GM12878 (cell line): ENCODE results near the gene OCIAD2. TPM values are rescaled to one million over a fixed set of nuclear protein-coding genes. Genes with fewer than 3 reads are reported as not detected.
A peak's percentile ranks its signal among the peaks of the same experiment; 100 is the strongest.

ENCODE experiments used
- ETV6 ChIP-seq, 2 experiments: fragments of 450-650 bp in 1 of 2; IDR thresholded peaks in 1 of 2; conservative IDR thresholded peaks in 1 of 2; 2 replicates each; pipeline ENCODE4 v1.6.1; 2014; ENCODE audit warnings: antibody characterized with exemption in 1 of 2, borderline replicate concordance in 1 of 2, low read depth in 1 of 2, mild to moderate bottlenecking in 1 of 2, moderate library complexity in 1 of 2
- HDAC2 ChIP-seq: fragments of 200-600 bp; sonication (generic); IDR thresholded peaks from 2 replicates; pipeline ENCODE4 v1.6.1; 2017
- KDM1A ChIP-seq: fragments of 200-600 bp; sonication (generic); IDR thresholded peaks from 2 replicates; pipeline ENCODE4 v1.6.1; 2016; ENCODE audit warnings: borderline replicate concordance
- MYC ChIP-seq: IDR thresholded peaks from 2 replicates; pipeline ENCODE4 v1.6.1; 2011; ENCODE audit warnings: mild to moderate bottlenecking, low read length, moderate library complexity, inconsistent platforms; ENCODE audit not compliant: insufficient read depth, insufficient replicate concordance, insufficient read length, severe bottlenecking
- PAX5 ChIP-seq: IDR thresholded peaks from 2 replicates; pipeline ENCODE4 v1.6.1; 2011; ENCODE audit warnings: low read depth, low read length, borderline replicate concordance
- POLR2A ChIP-seq: IDR thresholded peaks from 2 replicates; pipeline ENCODE4 v1.6.1; 2011; ENCODE audit warnings: low read depth, mild to moderate bottlenecking, low read length
- SREBF1 ChIP-seq: IDR thresholded peaks from 2 replicates; pipeline ENCODE4 v1.6.1; 2012; ENCODE audit warnings: mild to moderate bottlenecking, low read length
- STAT1 ChIP-seq: fragments of 450-650 bp; conservative IDR thresholded peaks from 2 replicates; pipeline ENCODE4 v1.6.1; 2014; ENCODE audit warnings: antibody characterized with exemption, mild to moderate bottlenecking
- TAF1 ChIP-seq: IDR thresholded peaks from 2 replicates; pipeline ENCODE4 v1.6.1; 2011; ENCODE audit warnings: mild to moderate bottlenecking, low read depth, low read length, borderline replicate concordance
- TCF12 ChIP-seq: IDR thresholded peaks from 2 replicates; pipeline ENCODE4 v1.6.1; 2011; ENCODE audit warnings: low read depth, mild to moderate bottlenecking, low read length
- WRNIP1 ChIP-seq: IDR thresholded peaks from 2 replicates; pipeline ENCODE4 v1.6.1; 2011; ENCODE audit warnings: low read depth, low read length, improper control_type of control experiment, borderline replicate concordance
- YY1 ChIP-seq: IDR thresholded peaks from 2 replicates; pipeline ENCODE4 v1.6.1; 2011; ENCODE audit warnings: low read depth, mild to moderate bottlenecking, low read length
- ZSCAN29 ChIP-seq: fragments of 450-650 bp; IDR thresholded peaks from 2 replicates; pipeline ENCODE4 v1.6.1; 2017; ENCODE audit warnings: mild to moderate bottlenecking, moderate library complexity
- polyA plus RNA-seq, 11 experiments: library from polyadenylated mRNA; depleted of rRNA in 4 of 11; unstranded in 6 of 11; stranded (reverse) in 5 of 11; fragments of >200 nt; fragmentation: Nextera tagmentation in 4 of 11; fragmentation: Illumina TruSeq in 1 of 11; extraction: Ambion mirVana in 4 of 11; extraction: Trizol in 1 of 11; gene quantifications; 1 replicate in 1 of 11; 2 replicates in 10 of 11; pipeline versions ENCODE4 v1.2.1 to v1.2.3, GENCODE V29; 2011 to 2016; ENCODE audit warnings: inconsistent platforms in 2 of 11, missing spikeins in 2 of 11, low read depth in 1 of 11
- total RNA-seq, 4 experiments: library from RNA; depleted of rRNA in 3 of 4; stranded (reverse); fragments of >200 nt in 3 of 4; fragmentation: Illumina TruSeq in 1 of 4; extraction: Trizol in 1 of 4; gene quantifications; 2 replicates each; pipeline versions ENCODE4 v1.2.1 to v1.2.3, GENCODE V29; 2013 to 2021
- TF ChIP-seq, protein P1 (sequence below): fragments of 450-650 bp; IDR thresholded peaks from 2 replicates; pipeline ENCODE4 v1.6.1; 2016; ENCODE audit warnings: mild to moderate bottlenecking, moderate library complexity, borderline replicate concordance
- TF ChIP-seq, protein P2 (sequence below): IDR thresholded peaks from 2 replicates; pipeline ENCODE4 v1.6.1; 2011; ENCODE audit warnings: low read depth, mild to moderate bottlenecking, low read length, moderate library complexity, borderline replicate concordance; ENCODE audit errors: extremely low read depth
- TF ChIP-seq, protein P3 (sequence below): fragments of 150-350 bp; IDR thresholded peaks from 2 replicates; pipeline ENCODE4 v1.6.1; 2014; ENCODE audit warnings: mild to moderate bottlenecking, low read depth, low read length
- TF ChIP-seq, protein P4 (sequence below): fragments of 450-650 bp; IDR thresholded peaks from 2 replicates; pipeline ENCODE4 v1.6.1; 2018; ENCODE audit warnings: borderline replicate concordance, mild to moderate bottlenecking; ENCODE audit not compliant: partially characterized antibody

Gene OCIAD2
- total and polyA plus RNA-seq, 10 of the 15 experiments (the other 5 are each of a cell fraction or from before 2014, with no cell fraction given) = 42.4 to 140 (median 70.0) TPM

DNA sequence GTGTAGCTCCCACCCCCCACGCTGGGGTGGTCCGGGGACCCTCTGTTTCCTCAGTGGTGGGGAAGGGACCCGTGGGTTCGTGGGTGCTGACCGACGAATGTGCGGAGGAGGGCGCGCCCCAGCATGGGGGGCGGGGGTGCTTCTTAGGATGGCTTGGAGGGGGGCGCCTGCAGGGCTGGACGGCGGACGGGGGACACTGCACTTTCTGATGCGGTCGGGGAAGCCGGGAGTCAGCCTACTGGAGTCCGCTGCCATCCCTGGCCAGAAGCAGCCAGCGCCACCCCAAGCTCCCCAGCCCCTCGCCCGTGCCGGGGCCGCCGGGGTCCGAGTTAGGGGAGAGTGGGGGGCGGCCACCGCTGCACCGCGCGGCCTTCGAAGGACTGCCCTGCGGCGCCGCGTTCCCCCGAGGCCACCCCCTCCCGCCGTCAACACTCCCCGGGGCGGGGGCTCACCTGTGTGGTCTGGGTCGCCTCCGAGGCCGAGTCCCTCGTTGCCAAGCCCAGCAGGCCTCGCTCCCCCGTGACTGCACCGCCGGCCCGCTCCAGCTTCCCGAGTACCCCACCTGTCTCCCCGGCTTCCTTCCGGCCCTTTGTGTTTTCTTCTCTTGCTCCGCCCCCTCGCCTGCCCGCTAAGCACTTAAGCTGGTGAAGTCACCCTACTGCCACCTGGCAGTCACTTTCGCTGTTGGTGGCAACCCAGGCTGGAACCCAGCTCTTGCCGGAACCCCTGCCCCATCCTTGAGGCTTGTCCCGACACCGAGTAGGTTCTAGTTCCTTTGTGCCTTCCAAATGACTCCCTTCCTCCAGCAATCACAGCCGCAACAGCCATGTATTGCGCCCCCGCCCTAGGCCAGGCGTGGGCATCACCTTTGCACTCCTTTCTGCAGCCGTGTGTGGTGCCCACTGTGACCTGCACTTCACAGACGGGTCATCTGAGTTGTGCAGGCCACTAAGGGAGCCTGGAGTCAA is at the start of gene OCIAD2 (continued):
- TF ChIP-seq, protein P1, sequence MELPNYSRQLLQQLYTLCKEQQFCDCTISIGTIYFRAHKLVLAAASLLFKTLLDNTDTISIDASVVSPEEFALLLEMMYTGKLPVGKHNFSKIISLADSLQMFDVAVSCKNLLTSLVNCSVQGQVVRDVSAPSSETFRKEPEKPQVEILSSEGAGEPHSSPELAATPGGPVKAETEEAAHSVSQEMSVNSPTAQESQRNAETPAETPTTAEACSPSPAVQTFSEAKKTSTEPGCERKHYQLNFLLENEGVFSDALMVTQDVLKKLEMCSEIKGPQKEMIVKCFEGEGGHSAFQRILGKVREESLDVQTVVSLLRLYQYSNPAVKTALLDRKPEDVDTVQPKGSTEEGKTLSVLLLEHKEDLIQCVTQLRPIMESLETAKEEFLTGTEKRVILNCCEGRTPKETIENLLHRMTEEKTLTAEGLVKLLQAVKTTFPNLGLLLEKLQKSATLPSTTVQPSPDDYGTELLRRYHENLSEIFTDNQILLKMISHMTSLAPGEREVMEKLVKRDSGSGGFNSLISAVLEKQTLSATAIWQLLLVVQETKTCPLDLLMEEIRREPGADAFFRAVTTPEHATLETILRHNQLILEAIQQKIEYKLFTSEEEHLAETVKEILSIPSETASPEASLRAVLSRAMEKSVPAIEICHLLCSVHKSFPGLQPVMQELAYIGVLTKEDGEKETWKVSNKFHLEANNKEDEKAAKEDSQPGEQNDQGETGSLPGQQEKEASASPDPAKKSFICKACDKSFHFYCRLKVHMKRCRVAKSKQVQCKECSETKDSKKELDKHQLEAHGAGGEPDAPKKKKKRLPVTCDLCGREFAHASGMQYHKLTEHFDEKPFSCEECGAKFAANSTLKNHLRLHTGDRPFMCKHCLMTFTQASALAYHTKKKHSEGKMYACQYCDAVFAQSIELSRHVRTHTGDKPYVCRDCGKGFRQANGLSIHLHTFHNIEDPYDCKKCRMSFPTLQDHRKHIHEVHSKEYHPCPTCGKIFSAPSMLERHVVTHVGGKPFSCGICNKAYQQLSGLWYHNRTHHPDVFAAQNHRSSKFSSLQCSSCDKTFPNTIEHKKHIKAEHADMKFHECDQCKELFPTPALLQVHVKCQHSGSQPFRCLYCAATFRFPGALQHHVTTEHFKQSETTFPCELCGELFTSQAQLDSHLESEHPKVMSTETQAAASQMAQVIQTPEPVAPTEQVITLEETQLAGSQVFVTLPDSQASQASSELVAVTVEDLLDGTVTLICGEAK = peak; percentile 65; the same call in 1 of the 2 replicates
- no peak for TF ChIP-seq PAX5
- TF ChIP-seq ETV6 (conservative IDR thresholded peaks at IDR 0.05 in 1 of 2, IDR thresholded peaks at IDR 0.05 in 1 of 2; ENCODE audit: borderline replicate concordance in 1 of 2, low read depth in 1 of 2) = no peak
- no peak for TF ChIP-seq HDAC2
- TF ChIP-seq TAF1 = 0 out of 2 replicates have a peak, but pooled peaks have one; percentile 40
- no peak for TF ChIP-seq STAT1
- no peak for TF ChIP-seq KDM1A
- TF ChIP-seq, protein P2, sequence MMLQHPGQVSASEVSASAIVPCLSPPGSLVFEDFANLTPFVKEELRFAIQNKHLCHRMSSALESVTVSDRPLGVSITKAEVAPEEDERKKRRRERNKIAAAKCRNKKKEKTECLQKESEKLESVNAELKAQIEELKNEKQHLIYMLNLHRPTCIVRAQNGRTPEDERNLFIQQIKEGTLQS = no peak
- TF ChIP-seq SREBF1 = no peak
- TF ChIP-seq YY1 = no peak; the same call in 1 of the 2 replicates
- TF ChIP-seq, protein P3, sequence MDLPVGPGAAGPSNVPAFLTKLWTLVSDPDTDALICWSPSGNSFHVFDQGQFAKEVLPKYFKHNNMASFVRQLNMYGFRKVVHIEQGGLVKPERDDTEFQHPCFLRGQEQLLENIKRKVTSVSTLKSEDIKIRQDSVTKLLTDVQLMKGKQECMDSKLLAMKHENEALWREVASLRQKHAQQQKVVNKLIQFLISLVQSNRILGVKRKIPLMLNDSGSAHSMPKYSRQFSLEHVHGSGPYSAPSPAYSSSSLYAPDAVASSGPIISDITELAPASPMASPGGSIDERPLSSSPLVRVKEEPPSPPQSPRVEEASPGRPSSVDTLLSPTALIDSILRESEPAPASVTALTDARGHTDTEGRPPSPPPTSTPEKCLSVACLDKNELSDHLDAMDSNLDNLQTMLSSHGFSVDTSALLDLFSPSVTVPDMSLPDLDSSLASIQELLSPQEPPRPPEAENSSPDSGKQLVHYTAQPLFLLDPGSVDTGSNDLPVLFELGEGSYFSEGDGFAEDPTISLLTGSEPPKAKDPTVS = no peak
- TF ChIP-seq MYC = no peak
- TF ChIP-seq ZSCAN29 = no peak
- TF ChIP-seq TCF12 = peak; percentile 32; the same call in 1 of the 2 replicates
- TF ChIP-seq POLR2A = peak; percentile 92
- TF ChIP-seq, protein P4, sequence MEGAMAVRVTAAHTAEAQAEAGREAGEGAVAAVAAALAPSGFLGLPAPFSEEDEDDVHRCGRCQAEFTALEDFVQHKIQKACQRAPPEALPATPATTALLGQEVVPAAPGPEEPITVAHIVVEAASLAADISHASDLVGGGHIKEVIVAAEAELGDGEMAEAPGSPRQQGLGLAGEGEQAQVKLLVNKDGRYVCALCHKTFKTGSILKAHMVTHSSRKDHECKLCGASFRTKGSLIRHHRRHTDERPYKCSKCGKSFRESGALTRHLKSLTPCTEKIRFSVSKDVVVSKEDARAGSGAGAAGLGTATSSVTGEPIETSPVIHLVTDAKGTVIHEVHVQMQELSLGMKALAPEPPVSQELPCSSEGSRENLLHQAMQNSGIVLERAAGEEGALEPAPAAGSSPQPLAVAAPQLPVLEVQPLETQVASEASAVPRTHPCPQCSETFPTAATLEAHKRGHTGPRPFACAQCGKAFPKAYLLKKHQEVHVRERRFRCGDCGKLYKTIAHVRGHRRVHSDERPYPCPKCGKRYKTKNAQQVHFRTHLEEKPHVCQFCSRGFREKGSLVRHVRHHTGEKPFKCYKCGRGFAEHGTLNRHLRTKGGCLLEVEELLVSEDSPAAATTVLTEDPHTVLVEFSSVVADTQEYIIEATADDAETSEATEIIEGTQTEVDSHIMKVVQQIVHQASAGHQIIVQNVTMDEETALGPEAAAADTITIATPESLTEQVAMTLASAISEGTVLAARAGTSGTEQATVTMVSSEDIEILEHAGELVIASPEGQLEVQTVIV = no peak
- no peak for TF ChIP-seq WRNIP1
